Posterior cingulate gyrus (tissue), 11 donors: Measurements from ENCODE around the gene TYW1.
A peak's percentile ranks its signal among the peaks of the same experiment; 100 is the strongest.
"Not testable (repeated sequence)": the region's sequence is repeated elsewhere in the genome, so short reads cannot be mapped to it uniquely, and the experiment has no call there.

ENCODE experiments used
- DNase-seq, 10 donors: peaks; one replicate each; pipeline versions ENCODE4 v3.0.0 to v3.0.0-alpha.2; 2020 to 2021; ENCODE audit warnings: mixed read lengths in 3 of 10
- intact Hi-C: fragments of 100-400 bp; cut with DNase I; formaldehyde crosslinking; loops from one replicate; pipeline ENCODE4 v1.15.1; 2023

The TYW1 gene

DNA sequence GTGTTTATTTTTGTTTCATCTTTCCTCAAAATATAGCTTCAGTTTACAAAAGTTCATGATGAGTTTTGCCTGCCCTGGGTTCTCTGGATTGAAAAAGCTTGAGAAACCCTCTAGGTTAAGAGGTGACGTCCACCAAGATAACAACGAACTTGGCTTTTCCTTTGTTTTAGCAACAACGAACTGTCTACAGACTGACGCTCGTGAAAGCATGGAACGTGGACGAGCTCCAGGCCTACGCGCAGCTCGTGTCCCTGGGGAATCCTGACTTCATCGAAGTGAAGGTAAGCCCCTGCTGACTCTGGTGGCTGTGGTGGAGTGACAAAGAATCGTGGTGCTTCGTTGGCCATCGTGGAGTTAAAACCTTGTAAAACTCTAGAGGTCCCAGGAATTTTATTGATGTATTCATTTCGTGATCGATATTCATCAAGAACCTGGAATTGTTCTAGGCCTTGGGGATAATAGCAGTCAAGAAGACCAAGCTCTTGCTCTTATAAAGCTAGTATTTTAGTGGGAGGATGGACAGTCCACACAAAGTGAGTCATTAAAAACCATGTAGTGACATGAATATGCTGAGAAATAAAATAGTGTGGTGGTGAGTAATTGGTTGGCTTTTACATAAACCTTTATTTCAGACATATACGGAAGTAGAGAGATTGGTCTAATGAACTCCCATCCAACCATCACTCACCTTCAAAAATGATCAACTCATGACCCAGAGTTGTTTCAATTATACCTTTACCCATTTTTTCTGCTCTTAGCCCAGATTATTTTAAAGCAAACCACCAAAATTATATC lies 186.5 kb downstream of the TYW1 start:
- peak in 1 of 10 donors; percentile 42 for DNase-seq
- intact Hi-C loops, result not testable (repeated sequence)

DNA sequence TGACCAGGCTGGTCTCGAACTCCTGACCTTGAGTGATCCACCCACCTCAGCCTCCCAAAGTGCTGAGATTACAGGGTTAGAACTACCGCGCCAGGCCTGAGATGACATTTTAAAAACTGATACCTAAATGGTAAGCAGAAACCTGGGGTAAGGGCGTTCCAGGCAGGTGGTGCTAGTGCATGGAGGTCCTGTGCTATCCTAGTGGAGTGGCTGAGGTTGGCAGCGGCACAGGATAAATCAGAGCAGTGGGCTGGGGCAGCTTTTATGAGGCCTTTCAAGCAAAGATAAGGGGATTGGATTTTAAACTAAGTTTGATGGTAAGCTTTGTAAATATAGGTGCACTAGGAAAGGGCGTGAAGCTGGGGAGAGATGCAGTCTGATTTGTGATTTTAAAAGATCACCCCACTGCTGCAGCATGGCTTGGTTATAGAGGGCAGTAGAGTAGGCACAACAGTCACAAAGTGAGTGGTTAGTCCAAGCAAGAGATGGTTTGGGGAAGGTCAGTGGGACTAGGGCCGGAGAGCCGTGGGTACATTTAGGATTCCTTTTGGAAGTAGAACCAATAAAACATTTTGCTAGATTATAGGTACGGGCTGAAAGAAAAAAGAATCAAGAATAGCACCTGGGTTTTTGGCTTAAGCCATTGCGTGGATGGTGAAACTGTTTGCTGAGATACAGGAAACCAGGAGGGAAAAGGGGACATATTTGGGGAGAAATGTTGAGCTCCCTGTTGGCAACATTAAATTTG lies 188.5 kb downstream of the TYW1 start:
- peak in 1 of 10 donors; percentile 29 for DNase-seq
- intact Hi-C loops, result not testable (repeated sequence)

DNA sequence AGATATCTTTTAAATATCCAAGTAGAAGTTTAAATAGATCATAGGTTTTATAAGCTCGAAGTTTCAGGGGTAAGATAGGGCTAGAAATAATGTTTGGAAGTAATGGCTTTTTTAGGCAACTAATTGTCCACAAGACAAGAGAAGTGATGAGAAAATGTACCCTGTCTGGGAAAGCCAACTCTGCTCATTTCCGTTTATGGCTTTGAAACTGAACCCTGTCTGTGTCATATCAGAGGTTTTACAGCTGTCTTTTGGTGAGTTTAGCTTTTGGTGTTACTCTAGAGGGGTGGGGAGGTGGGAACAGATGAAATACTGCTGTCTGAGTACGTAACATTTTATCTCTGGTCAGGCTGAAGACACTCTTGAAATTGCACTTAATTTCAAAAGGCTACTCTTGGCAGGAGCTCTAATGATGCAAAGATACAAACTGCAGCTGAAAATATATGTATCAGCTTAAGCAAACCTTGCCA lies 189.1 kb downstream of the TYW1 start:
- DNase-seq, intact Hi-C loops: not testable (repeated sequence)

- DNase-seq, intact Hi-C loops: not testable (repeated sequence)
Measured at GRCh38 chr7:67189160-67189559, 192.5 kb downstream of the TYW1 start.

DNA sequence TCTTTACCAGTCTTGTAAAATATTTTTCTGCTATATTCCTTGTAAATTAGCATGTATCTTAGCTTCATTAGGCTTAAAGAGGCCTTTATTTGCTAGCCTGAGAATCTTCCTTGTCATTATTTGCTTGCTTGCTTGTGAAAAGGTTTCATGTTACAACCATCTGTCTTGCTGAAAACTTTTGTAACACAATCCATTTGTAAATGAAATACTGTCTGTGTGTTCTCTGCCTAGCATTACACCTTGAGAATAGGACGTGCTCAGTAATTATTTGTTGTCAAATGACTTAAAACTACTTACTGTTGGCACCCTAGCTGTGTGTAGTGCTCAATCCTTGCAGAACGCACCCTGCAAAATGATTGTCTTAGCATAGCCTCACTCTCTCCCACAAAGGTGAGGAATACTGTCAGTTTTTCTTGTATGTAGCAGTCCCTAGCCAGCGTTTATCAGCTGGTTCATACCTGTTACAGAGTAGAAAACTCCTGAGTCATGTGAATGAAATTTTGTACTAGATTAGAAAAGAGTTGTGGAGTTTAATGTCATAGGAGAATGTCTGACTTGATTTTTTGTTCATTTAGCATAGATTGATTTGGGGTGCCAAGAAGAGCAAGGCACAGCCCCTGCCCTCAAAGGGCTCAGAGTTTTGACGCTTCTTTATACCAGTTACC lies 193.3 kb downstream of the TYW1 start:
- intact Hi-C loops, result not testable (repeated sequence)

GRCh38 chr7:67191002-67191720 lies 194.5 kb downstream of the TYW1 start:
- DNase-seq, intact Hi-C loops: not testable (repeated sequence)

More for the DNA sequence above, 193.3 kb downstream of the TYW1 start:
- DNase-seq, result not testable (repeated sequence)

DNA sequence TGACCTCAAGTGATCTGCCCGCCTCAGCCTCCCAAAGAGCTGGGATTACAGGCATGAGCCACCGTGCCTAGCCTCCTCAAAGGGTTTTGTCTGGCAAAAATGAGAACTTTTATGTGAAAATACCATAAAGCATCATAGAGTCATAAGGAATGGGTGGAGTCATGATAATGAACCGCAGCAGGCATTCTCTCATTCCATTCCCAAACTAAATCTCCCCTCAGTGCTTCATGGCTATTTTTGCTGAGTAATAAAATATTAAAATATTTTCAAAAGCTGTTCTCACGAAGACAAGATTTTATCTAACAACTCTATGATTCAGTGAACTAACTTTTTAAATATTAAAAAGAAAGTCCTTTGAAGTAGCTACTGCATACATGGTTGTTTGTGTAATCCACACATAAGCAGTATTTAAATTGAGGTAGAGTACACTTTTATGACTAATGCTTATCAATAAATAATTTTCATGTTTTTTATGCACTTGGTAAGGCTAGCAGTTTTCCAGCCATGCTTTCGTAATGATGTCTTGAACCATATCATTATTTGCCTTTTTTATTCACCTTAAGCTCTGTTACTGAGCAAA lies 195.6 kb downstream of the TYW1 start:
- intact Hi-C loops, DNase-seq: not testable (repeated sequence)

DNA sequence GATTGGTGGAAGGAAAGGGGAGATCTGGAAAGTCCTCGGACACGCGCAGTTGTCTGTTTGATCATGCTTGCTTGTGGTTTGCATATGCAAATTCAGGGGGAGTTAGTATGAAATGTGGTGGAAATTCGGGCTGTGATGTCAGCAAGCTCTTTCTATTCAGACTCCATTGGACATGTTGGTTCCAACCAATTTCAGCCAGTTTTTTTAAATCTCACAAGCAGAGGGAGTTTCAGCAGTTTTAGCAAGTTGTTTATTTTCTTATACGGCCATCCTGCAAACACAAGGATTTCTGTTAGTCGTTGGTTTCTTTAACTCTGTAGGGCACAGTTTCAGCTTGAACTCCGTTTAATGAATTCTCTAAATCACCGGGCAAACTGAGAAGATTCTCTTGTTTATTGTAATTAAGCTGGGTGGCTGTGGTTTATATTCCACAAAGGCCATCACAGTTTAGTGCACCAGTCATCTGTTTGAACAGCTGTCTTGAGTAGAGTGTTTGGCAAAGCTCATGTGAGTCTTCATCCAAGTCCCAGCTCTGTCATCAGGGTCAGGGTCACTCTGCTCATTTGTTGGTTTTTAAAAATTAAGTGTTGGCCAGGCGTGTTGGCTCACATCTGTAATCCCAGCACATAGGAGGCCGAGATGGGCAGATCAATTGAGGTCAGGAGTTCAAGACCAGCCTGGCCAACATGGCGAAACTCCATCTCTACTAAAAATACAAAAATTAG lies 196.4 kb downstream of the TYW1 start:
- intact Hi-C loops, result not testable (repeated sequence)
- peak in 1 of 10 donors; percentile 4 for DNase-seq

DNA sequence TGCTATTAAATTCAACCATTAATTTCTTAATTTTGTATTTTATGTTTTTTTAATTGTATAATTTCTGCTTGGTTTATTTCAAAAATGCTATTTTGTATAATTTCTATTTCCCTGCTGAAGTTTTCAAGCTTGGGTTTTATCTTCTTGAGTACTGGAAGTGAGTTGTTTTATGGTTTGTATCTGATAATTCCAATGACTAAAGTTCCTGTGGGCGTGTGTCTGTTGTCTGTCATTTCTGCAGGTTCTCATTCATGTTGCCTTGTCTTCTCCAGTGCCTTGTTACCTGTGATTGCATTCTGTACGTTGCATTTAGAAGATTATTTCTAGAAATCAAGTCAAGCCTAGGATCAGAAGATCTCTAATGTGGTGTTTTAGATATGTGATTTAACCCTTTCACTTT lies 199.5 kb downstream of the TYW1 start:
- intact Hi-C loops, DNase-seq: not testable (repeated sequence)

- DNase-seq, intact Hi-C loops: not testable (repeated sequence)
Measured at GRCh38 chr7:67198865-67199526, 202.4 kb downstream of the TYW1 start.

- DNase-seq, intact Hi-C loops: not testable (repeated sequence)
Measured at GRCh38 chr7:67205772-67206171, 209.1 kb downstream of the TYW1 start.

DNA sequence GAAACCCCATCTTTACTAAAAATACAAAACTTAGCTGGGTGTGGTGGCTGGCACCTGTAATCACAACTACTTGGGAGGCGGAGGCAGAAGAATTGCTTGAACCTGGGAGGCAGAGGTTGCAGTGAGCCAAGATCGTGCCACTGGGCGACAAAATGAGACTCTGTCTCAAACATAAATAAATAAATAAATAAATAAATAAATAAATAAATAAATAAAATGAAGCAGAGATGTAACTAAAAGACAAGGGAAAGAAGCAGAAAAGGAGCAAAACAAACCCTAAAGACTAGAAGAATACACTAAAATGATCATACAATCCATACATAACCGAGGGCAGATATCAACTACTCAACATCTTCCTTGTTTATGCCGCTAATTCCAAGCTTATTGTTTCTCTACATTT lies 209.8 kb downstream of the TYW1 start:
- intact Hi-C loops, result no loop called here
- DNase-seq, result no peak

DNA sequence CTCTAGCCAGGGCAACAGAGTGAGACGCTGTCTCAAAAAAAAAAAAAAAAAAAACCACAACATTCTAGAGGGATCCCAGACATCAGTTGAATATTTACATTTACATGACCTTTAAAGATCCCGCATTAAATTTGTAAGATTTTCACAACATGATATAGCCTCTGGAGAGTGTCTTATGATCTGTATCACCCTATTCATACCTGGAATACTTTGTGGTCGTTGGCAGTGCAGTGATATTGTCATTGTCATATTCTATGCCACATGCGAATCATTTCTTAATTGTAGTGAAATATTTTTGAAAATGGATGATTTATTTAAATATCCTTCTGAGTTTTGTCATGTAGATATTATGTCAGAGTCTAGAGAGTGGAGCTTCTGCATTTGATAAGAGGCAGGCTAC lies 212.0 kb downstream of the TYW1 start:
- DNase-seq, intact Hi-C loops: not testable (repeated sequence)

- intact Hi-C loops, result no loop called here
- no peak for DNase-seq
Measured at GRCh38 chr7:67209256-67209655, 212.6 kb downstream of the TYW1 start.

DNA sequence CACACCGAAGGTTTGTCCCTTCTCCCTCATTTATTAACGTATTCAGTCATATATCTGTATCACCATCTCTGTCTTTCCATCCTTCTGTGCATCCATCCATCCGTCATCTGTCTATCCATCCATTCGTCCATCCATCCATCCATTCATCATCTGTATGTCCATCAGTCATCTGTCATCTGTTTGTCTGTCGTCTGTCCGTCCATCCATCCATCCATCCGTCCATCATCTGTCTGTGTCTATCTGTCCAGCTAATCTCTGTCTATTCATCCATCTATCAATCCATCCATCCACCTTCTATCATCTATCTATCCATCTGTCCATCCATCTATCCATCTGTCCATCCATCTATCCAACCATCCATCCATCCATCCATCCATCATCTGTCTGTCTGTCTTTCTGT lies 213.9 kb downstream of the TYW1 start:
- intact Hi-C loops, result no loop called here

GRCh38 chr7:67211650-67212330 lies 215.2 kb downstream of the TYW1 start:
- DNase-seq, intact Hi-C loops: not testable (repeated sequence)

More for the DNA sequence above, 213.9 kb downstream of the TYW1 start:
- no peak for DNase-seq

GRCh38 chr7:67213038-67213437 lies 216.4 kb downstream of the TYW1 start:
- peak in 1 of 10 donors; percentile 31 for DNase-seq
- intact Hi-C loops, result not testable (repeated sequence)

DNA sequence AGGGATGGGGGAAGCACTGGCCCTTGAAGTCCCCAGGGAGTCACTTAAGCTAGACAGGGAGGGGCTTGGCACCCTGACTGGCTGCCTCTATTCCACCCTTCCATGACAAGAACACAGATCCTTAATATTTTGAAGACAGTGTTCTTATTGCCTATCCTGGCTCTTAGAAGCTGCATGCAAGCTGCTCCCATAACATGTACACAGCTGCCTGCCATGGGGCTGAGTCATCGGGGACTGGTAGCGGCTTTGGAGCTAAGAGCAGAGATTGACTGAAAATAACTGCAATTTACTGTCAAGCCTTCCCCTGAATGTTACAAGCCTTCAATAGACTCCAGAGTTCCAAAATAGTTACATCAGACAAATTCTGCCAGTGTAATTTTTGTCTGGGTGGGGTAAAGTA lies 226.9 kb downstream of the TYW1 start:
- intact Hi-C loops, result not testable (repeated sequence)
- DNase-seq, result peak in 7 of 10 donors; percentile 26 to 94 (median 67)
